HG02973 (cell line): ENCODE measurements around the gene PAIP1.
"Not testable (repeated sequence)": the region's sequence is repeated elsewhere in the genome, so short reads cannot be mapped to it uniquely, and the experiment has no call there.

Experiments used
- ATAC-seq: cut with Tn5 transposase; IDR thresholded peaks from one replicate; pipeline ENCODE4 v1.9.1; 2021; ENCODE audit warnings: moderate library complexity; ENCODE audit not compliant: unreplicated experiment

Gene PAIP1, protein sequence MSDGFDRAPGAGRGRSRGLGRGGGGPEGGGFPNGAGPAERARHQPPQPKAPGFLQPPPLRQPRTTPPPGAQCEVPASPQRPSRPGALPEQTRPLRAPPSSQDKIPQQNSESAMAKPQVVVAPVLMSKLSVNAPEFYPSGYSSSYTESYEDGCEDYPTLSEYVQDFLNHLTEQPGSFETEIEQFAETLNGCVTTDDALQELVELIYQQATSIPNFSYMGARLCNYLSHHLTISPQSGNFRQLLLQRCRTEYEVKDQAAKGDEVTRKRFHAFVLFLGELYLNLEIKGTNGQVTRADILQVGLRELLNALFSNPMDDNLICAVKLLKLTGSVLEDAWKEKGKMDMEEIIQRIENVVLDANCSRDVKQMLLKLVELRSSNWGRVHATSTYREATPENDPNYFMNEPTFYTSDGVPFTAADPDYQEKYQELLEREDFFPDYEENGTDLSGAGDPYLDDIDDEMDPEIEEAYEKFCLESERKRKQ

DNA sequence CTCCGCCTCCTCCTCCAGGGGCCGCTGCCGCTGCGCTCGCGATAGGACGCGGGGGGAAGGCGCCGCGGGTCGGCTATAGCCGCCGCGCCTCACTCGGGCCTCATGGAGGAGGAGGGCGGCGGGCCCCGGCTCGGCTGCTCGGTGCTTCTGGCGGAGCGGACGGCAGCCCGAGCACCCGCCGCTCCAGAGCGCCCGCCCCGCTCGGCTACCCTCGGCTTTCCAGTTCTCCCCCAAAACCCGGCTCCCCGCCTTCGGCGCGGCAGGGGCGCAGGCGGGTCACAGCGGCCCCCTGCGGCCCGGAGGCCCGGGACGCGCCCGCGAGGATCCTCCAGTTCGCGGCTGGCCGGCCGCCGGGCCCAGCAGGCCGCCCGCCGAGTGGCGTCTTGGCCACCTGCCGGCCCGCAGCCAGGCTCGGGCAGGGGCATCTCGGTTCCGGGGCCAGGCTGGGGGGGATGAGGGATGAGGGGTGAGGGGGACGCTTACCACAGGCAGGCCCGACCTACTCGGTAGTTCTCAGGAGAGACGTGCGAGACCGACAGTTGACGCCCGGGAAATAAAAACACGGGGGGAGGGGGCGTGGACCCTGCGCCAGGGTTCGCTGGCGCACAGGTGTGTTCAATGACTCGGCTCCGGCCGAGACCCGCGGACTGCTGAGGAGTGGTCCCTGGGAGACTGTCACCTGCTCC lies at the start of gene PAIP1:
PAIP1 (minus strand) TSS at position 221 of the 686 bp plus-strand sequence. CDS start 231 bp downstream, outside the sequence.
- ATAC-seq, result peak; percentile 72

DNA sequence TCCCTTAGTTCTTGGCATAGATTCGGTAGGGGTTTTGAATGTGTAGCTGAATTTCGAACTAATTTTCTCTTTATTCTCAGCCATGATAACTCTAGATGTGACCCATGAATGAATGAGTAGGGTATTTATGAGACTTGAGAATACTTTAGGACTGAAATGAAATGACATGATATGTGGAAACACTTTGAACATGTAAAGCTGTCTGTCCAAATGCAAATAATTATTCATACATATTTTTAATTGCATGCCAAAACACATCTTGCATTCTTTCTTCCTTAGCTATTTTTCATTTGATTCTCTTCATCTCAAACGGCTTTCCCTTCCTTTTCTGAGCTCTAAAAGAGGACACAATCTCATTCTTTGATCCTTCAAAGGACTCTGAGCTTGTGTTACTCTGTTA lies 49.5 kb upstream of the PAIP1 start:
- ATAC-seq, result no peak

DNA sequence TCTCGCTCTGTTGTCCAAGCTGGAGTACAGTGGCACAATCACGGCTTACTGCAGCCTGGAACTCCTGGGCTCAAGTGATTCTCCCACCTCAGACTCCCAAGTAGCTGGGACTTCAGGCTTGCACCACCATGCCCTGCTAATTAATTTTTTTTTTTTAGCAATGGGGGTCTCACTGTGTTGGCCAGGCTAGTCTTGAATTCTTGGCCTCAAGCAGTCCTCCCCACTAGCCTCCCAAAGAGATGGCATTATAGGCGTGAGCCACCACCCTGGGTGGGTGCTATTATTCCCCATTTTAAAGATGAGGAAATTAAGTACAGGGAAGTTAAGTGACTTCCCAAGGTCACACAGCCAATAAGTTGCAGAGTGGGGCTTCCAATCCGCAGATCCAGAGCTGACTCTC lies 47.8 kb upstream of the PAIP1 start:
- no peak for ATAC-seq

DNA sequence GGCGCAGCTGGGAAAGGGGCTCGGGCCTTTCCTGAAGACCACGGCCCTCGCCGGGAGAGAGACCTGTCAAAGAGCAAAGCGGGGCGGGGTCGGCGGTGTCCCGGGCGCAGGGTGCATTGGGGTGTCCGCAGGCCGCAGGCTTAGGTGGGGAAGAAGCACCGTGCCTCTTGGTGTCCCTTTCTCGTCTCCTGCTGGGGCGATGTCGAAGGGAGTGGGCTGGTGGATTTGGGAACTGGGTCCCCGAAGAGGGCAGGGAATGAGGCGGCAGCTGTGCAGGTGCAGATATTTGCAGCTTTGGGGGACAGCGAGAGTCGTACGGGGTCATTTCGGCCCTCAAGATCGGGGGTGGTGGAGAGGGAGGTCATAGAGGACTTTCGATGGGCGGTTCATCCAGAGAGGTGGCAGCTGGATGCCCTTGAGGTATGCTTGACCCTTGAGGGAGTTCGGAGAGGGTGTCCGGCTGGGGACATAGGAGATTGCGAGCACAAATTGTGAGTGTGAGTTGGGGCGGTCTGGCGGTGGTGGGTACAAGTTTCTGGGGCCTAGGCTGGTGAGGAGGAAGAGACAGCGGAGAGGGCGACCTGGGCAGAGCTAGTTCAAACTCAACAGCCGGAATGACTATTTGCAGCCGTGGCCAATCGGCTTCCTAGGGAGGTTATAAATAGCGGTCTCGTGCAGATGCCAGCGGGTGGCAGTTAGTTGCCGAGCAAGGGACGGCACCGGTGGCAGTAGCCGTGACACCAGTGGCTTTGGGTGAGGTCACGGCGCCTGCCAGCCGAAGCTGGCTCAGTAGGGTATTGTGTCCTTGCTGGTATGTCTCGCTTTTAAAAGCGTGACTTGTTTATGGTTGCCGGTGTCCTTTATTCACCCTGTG lies 46.7 kb upstream of the PAIP1 start:
- ATAC-seq, result peak; percentile 38

DNA sequence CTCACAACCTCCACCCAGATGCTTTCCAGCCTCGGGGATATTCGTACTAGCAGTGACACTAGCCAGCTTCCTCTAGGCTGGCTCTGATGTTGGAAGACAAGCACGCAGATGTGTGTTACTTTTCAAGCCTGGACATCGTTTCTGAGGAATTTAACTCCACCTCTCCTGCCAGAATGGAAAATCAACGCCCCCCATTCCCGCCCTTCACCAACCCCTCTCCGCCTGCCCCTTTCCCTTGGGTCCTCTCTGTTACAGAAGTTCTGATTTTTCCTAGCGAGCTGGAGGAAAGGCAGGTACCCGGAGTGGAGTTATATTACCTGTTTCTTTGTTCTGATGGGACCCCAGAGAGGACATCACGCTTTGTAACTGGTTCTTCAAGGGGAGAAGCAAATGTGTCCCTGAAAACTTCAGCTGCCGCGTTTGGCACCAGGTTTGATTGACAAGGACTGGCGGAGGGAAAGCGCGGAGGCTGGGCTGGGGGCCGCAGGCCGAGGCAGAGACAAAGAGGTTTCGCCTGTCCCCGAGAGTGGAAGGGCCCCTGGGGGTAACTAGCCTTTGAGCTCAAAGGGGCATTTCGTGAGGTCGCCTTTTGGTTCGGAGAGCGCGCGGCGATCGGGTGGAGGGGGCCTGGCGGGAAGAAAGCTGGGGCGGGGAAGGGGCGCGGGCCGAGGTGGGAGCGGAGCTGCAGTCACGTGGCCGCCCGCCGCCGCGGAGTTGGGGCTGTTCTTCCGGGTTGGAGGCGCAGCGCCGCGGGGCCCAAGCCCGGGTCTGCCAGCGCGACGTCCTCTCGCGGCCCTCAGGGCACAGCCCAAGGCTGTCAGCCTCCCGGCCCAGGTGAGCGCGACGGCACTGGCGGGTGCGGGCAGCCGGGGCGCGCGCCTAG lies 45.8 kb upstream of the PAIP1 start, which contains the start of gene NNT:
NNT (plus strand) TSS at position 720 of the 883 bp plus-strand sequence. CDS start 6,016 bp downstream, outside the sequence.
- ATAC-seq, result peak; percentile 77

DNA sequence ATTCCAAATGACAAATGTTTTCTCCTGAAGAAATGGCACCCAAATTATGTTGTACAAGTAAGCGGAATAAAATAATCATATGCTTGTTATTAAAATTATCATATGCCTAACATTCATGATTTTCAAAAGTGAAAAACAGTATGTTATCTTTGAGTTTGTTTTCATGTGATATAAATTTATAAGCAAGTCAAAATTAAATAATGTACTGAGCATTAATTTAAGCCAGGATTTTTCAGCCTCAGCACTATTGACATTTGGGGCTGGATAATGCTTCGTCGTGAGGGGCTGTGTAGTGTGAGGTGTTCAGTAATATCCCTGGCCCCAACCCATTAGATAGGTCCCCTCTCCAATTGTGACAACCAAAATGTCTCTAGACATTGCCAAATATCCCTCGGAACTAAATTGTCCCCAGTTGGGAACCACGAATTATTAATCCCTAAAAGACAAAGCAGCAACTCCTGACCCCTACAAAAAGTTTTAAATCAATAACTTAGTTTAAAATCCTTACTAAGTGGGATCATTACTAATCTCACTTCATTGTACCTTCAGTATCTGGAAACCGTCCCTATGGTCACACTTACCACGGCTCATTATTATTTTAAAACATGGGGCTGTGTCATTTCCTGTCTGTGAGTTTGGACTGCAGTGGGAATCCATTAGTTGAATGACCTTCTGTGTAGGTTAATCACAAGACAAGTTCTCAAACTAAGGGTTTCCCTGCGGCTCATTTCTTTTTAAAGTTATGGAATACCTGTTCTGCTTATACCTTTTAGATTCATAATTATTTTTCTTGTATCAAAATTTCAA lies 44.8 kb upstream of the PAIP1 start:
- peak; percentile 35 for ATAC-seq

DNA sequence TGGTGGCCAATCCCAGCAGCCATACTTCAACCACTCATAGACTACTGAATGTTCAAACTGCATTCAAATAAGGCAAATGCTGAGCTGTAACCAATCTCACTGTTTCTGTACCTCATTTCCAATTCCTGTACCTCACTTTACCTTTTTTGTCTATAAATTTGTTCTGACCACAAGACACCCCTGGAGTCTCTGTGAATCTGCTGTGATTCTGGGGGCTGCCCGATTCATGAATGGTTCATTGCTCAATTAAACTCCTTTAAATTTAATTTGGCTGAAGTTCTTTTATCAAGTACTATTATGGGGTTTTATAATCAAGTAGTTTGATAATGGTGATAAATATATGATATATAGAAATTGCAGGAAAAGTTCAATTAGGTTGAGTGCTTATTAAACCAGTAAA lies 42.0 kb upstream of the PAIP1 start:
- not testable (repeated sequence) for ATAC-seq

DNA sequence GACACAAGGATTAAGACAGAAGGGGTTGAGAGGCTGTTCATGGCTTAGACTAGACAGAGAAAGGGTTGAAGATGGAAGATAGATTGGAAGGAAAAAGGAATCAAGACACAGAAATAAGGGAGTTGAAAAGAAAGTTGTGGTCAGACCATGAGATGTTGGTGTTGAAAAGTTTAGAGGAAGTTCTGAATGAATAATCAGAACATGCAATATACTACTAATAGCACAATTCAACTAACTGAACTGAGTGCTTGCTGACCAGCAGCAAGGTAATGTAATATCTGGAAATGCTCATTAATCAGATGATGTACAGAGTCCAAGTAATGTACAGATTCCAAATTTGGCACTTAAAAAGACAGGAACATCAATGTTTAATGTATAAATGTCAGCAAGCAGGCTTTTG lies 35.5 kb upstream of the PAIP1 start:
- no peak for ATAC-seq

DNA sequence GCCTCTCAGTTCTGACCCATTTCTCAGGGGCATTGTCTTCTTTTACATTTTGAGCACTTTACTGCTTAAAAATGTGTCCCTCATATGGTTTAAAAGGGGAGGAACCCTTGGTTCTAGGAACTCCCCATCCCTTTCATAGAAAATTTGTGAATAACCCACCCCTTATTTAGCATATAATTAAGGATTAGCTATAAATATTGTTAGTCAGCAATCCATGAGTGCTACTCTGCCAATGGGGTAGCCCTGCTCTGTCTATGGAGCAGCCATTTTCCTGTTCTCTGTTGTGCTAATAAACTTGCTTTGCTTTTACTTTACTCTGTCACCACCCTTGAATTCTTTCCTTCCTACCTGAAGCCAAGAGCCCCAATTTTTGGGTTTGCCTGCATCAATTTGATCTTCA lies 33.8 kb upstream of the PAIP1 start:
- no peak for ATAC-seq

DNA sequence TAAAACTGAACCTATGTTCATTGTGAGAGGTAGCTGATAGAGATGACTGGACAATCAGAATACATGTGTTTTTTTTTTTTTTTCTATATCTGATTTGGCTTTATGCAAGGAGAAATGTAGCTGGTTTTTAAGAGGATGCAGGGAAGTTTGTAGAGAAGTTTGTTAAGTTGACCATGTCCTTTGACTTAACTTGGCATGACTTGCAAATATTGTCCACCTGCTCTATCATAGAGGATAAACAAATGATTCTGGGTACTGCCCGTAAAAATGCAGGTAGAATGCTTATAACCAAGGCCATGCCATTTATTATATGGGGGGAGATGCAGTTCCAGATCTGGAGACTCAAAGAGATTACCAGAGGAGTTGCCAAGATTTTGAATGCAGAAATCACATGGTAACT lies 32.4 kb upstream of the PAIP1 start:
- no peak for ATAC-seq

DNA sequence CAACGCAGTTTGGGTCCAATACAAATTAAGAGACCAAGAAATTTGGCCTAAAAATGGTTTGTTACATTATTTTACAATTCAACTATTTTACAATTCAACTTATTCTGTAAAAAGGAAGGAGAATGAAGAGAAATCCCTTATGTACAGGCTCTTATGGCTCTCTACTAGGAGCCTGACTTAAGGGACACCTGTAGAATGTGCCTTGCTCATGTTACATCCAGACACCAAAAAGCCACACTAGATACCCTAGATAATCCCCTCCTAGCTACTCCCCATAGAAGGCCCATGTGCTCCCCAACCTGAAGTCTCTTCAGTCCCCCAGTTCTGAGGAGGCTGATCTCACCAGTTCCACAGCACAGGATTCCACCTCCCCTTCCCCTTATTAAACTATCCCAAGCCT lies 32.0 kb upstream of the PAIP1 start:
- ATAC-seq, result no peak

DNA sequence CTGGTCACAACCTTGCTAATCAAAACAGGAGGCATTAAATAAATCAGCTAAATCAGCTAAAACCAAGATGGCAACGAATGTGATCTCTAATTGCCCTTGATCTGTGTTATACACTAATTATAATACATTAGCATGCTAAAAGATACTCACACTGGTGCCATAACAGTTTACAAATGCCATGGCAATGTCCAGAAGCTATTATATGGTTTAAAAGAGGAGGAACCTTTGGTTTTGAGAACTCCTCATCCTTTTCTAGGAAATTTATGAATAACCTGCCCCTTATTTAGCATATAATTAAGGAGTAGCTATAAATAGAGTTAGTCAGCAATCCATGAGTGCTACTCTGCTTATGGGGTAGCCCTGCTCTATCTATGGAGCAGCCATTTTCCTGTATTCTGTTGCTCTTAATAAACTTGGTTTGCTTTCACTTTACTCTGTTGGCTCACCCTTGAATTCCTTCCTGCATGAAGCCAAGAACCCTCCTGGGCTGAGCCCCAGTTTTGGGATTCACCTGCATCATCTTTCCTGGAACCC lies 27.4 kb upstream of the PAIP1 start:
- no peak for ATAC-seq

DNA sequence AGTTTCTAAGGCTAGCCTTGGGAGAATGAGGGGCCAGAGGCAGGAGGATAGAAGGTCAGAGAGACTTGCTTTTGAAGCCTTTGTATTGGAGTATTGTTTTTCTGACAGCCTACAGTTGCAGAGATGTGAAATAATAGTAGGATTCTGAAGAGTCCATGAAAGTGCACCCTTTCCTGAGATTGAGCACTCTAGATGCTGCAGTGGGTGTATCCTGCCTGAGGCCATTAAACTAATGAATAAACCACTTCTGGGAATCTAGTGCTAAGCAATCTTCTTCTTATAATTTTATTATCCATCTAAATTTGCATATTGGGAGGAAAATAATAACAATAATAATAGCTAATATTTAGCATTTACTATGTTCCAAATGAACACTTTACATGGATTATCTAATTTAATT lies 26.8 kb upstream of the PAIP1 start:
- ATAC-seq, result no peak

DNA sequence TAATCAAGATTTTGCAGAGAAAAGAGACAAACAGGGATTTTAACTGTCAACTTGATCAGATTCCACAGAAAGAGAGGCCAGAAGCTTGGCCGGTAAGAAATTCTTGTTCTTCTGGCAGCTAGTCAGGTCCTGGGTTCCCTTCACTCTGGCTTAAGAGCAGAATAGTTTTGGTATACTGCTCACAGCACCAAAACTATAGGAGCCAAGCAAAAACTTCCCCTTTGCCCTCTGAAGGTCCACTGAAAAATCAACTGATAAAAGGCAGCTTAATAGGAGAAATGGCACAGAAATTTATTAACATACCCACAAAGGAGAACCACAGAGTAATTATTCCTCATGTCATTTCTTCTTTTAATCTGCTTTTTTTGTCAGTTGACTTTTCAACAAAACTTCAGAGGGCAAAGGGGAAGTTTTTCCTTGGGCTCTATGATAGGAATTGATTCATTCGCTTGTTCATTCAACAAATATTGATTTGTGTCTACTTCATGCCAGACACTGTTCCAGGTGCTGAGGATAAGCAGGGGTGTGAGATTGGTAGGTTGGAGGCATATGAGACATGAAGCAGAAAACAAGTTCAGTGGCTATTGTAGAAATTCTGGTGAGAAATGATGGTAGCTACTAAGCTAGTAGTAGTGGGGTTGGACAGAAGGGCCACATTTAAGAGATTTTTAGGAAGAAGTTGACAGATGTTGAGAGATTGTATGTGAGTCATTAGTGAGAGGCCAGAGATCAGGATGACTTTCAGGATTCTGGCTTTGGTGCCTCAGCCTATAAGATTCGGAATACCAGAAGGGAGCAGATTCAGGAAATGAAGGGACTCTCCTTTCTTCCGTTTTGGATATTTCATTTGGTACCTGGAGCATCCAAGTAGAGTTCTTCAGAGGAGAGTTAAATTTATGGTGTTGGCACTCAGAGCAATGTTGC lies 25.5 kb upstream of the PAIP1 start:
- no peak for ATAC-seq

DNA sequence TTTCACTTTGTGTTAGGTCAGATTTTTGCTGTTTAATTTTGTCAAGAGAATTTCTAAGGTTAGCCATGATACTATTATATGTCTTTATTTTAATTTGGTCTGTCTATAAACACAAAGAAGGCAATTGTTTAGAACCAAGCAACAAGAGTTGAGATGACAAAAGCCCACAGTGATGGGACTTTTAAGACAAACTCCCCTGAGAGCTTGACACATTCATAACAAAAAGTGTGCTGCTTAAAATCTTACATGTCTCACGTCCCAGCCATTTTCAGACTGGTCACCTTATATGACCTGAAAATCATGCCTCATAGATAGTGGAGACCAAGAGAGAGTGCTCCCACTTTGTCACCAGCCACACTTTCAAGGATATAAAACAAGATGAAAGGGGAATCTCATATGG lies 24.5 kb upstream of the PAIP1 start:
- no peak for ATAC-seq

DNA sequence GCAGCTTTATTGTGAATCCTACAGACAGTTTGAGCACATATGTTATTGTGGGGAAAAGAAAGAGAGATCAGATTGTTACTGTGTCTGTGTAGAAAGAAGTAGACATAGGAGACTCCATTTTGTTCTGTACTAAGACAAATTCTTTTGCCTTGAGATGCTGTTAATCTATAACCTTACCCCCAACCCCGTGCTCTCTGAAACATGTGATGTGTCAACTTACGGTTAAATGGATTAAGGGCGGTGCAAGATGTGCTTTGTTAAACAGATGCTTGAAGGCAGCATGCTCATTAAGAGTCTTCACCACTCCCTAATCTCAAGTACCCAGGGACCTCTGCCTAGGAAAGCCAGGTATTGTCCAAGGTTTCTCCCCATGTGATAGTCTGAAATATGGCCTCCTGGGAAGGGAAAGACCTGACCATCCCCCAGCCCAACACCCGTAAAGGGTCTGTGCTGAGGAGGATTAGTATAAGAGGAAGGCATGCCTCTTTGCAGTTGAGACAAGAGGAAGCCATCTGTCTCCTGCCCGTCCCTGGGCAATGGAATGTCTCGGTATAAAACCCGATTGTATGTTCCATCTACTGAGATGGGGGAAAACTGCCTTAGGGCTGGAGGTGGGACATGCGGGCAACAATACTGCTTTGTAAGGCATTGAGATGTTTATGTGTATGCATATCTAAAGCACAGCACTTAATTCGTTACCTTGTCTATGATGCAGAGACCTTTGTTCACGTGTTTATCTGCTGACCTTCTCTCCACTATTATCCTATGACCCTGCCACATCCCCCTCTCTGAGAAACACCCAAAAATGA lies 23.7 kb upstream of the PAIP1 start:
- ATAC-seq, result not testable (repeated sequence)

DNA sequence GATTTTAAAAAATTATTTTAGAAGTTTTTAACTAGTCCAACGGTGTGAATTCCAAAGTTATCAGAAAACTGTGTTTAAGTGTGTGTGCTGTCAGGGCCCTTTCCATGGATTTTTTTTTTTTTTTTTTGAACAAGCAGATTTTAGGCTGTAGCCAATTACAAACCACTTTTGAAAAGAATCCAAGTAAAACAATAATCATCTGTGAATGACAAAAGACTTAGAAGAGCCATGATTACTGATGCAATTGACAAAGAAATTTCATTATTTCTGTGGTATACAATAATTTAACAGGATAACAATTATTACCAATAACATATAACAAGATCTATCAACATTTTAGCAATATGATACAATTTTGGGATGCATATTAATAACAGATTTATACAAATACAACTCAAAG lies 16.2 kb upstream of the PAIP1 start:
- ATAC-seq, result no peak
